Fibroblast of lung (primary cell): Measurements from ENCODE around the gene UBE2B.

Source experiments
- CTCF ChIP-seq, 2 donors: IDR thresholded peaks in 1 of 2; conservative IDR thresholded peaks in 1 of 2; 1 replicate in 1 of 2; 2 replicates in 1 of 2; pipeline ENCODE4 v1.5.1; 2011 to 2012; ENCODE audit warnings: low read length in 2 of 2, control low read depth in 1 of 2, inconsistent platforms in 1 of 2, low read depth in 1 of 2, mild to moderate bottlenecking in 1 of 2
- EZH2 ChIP-seq: IDR thresholded peaks from 2 replicates; pipeline ENCODE4 v1.5.1; 2012; ENCODE audit warnings: low read length, control low read depth, mild to moderate bottlenecking; ENCODE audit errors: missing control alignments

GRCh38 chr5:134437847-134438581 lies 66.6 kb downstream of the UBE2B start:
- TF ChIP-seq CTCF (conservative IDR thresholded peaks at IDR 0.05 in 1 of 2, IDR thresholded peaks at IDR 0.05 in 1 of 2; ENCODE audit: low read depth in 1 of 2, low read length in 2 of 2): no peak
- TF ChIP-seq EZH2: no peak
